Endothelial cell of umbilical vein (primary cell): ENCODE measurements around the gene CSRP1.

Experiments used
- POLR2A ChIP-seq: IDR thresholded peaks from 2 replicates; pipeline ENCODE4 v1.6.1; 2012; ENCODE audit warnings: low read depth, mild to moderate bottlenecking, control low read depth, low read length
- POLR2AphosphoS5 ChIP-seq: IDR thresholded peaks from 2 replicates; pipeline ENCODE4 v1.6.1; 2012; ENCODE audit warnings: low read depth, mild to moderate bottlenecking, control low read depth, low read length, moderate library complexity; ENCODE audit not compliant: insufficient read depth
- TF ChIP-seq, protein P1 (sequence below), 2 donors: IDR thresholded peaks; 1 replicate in 1 of 2; 2 replicates in 1 of 2; pipeline ENCODE4 v1.5.1; 2011; ENCODE audit warnings: low read length in 2 of 2, mild to moderate bottlenecking in 2 of 2, moderate library complexity in 2 of 2, control low read depth in 1 of 2, inconsistent platforms in 1 of 2, low read depth in 1 of 2; ENCODE audit not compliant: insufficient read depth in 1 of 2; ENCODE audit errors: extremely low read depth in 1 of 2

DNA sequence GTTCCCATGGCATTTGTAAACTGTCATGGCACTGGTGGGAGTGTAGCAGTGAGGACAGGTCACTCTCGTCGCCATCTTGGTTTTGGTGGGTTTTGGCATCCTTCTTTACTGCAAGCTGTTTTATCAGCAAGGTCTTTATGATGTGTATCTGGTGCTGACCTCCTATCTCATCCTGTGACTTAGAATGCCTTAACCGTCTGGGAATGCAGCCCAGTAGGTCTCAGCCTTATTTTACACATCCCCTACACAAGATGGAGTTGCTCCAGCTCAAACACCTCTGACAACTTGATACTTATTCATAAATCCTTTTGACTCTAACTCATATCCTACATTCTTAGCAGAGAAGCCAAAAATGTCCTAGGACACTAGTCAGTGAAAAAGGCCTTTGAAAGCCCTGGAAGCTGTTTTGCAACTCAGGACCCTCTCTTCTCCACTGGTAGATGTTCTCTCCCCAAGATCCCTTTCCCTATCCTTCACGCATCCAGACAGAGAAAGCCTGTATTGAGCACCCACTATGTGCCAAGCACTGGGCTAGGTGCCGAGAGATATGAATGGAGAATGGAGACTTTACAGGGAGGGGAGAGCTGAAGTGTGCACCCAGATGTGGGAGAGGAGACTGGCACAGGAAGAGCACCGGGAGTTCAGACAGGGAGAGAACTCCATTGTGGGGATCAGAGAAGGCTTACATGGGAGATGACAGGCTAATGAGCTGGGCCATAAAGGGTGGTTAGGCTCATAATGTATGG, 6.7 kb upstream of the CSRP1 start:
- TF ChIP-seq, protein P1, sequence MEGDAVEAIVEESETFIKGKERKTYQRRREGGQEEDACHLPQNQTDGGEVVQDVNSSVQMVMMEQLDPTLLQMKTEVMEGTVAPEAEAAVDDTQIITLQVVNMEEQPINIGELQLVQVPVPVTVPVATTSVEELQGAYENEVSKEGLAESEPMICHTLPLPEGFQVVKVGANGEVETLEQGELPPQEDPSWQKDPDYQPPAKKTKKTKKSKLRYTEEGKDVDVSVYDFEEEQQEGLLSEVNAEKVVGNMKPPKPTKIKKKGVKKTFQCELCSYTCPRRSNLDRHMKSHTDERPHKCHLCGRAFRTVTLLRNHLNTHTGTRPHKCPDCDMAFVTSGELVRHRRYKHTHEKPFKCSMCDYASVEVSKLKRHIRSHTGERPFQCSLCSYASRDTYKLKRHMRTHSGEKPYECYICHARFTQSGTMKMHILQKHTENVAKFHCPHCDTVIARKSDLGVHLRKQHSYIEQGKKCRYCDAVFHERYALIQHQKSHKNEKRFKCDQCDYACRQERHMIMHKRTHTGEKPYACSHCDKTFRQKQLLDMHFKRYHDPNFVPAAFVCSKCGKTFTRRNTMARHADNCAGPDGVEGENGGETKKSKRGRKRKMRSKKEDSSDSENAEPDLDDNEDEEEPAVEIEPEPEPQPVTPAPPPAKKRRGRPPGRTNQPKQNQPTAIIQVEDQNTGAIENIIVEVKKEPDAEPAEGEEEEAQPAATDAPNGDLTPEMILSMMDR (IDR thresholded peaks at IDR 0.05; ENCODE audit: extremely low read depth in 1 of 2, insufficient read depth in 1 of 2, low read depth in 1 of 2, low read length in 2 of 2), result no peak
- no peak for TF ChIP-seq POLR2AphosphoS5
- no peak for TF ChIP-seq POLR2A
